Measurements from ENCODE around the gene RASD1. TPM values are rescaled to one million over a fixed set of nuclear protein-coding genes. Genes with fewer than 3 reads are reported as not detected.
"Not testable (repeated sequence)": the region's sequence is repeated elsewhere in the genome, so short reads cannot be mapped to it uniquely, and the experiment has no call there.

RASD1 gene
- total RNA-seq, 1 donor from 2014 or later: 0.26 TPM

DNA sequence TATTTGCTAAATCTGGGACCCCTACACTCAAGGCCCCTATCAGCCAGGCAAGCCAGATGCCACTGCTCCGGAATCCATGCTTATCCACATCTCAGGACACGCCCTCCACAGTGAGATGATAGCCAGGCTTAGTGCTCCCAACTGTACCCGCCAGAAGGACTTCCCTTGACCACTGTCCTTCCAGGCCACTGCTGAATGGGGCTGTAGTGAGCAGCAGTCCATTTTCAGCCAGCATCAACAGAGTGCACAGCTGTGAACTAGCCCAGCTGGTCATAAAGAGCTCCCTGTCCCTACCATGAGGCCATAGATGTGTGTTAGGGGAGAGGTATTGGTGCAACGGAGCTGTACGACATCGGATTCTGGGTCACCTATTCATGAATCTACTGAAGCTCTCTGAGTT is 32.4 kb downstream of the RASD1 start:
- H3K36me3 ChIP-seq (ENCODE audit: control insufficient read depth, insufficient read depth, low read length): no peaks in the 10 kb centered on the region
- H3K4me3 ChIP-seq (ENCODE audit: low read depth, low read length): no peak overlapping the region
- FAIRE-seq (no peak), DNase-seq (ENCODE audit: low read depth) (no peak)
- TF ChIP-seq CTCF (IDR thresholded peaks at IDR 0.05; ENCODE audit: insufficient read depth, low read length, severe bottlenecking): no peak
- peaks cover 5% of the 10 kb centered on the region for H3K27me3 ChIP-seq (ENCODE audit: control insufficient read depth, insufficient read depth, low read length)

DNA sequence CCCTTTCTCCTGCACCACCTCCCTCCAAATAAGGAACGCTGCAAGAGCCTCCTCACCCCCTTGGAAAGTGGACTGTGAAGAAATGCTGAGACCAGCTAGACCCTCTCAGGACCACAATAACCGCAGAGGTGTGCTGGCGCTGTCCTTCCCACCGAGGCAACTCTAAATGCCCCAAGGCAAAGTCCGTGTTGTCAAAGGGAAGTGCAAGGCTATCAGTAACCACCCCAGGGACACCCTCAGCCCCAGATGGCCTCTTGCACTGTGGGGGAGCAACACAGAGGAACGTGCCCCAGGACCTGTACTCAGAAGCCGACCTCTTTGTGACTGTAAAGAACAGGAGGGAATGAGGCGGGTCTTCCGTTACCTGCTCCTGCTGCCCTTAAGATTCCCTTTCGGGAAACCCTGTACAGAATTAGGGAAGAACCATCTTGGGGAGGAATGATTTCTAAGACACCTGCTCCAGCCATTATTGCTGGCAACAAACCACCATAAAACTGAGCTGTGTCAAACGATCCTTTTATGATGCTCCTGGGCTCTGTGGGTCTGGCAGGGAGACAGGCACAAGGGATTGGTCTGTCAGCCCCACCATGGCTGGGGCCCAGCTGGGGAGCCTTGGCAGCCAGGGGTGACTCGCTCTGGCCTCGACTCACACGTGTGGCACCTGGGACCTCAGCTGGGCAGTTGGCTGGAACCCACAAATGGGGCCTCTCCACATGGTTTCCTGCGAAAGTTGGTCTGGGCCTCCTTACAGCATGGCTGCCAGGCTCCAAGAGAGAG is 34.0 kb downstream of the RASD1 start:
- FAIRE-seq (no peak), DNase-seq (ENCODE audit: low read depth) (no peak)
- Histone ChIP-seq H3K36me3 (ENCODE audit: control insufficient read depth, insufficient read depth, low read length) (no peaks in the 10 kb centered on the region), H3K27me3 (ENCODE audit: control insufficient read depth, insufficient read depth, low read length) (peaks cover 5% of the 10 kb centered on the region), H3K4me3 (ENCODE audit: low read depth, low read length) (no peak overlapping the region)
- TF ChIP-seq CTCF (IDR thresholded peaks at IDR 0.05; ENCODE audit: insufficient read depth, low read length, severe bottlenecking): no peak

DNA sequence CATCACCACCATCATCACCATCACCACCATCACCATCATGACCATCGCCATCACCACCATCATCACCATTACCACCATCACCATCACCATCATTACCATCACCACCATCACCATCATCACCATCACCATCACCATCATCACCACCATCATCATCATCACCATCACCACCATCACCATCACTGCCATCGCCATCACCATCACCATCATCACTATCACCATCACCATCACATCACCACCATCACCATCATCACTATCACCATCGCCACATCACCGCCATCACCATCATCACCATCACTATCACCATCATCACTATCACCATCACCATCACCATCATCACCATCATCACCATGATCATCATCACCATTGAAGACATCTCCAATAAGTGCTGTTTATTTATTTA is 36.2 kb downstream of the RASD1 start:
- no peak for TF ChIP-seq CTCF (IDR thresholded peaks at IDR 0.05; ENCODE audit: insufficient read depth, low read length, severe bottlenecking)
- H3K36me3 ChIP-seq (ENCODE audit: control insufficient read depth, insufficient read depth, low read length): no peaks in the 10 kb centered on the region
- H3K4me3 ChIP-seq (ENCODE audit: low read depth, low read length): no peak overlapping the region
- H3K27me3 ChIP-seq (ENCODE audit: control insufficient read depth, insufficient read depth, low read length): peaks cover 5% of the 10 kb centered on the region
- no peak for DNase-seq (ENCODE audit: low read depth)
- peak; percentile 96 for FAIRE-seq

GRCh38 chr17:17457680-17458079 is 38.5 kb downstream of the RASD1 start:
- peaks cover 6% of the 10 kb centered on the region for H3K27me3 ChIP-seq (ENCODE audit: control insufficient read depth, insufficient read depth, low read length)
- TF ChIP-seq CTCF (IDR thresholded peaks at IDR 0.05; ENCODE audit: insufficient read depth, low read length, severe bottlenecking): no peak
- no peaks in the 10 kb centered on the region for H3K36me3 ChIP-seq (ENCODE audit: control insufficient read depth, insufficient read depth, low read length)
- DNase-seq (ENCODE audit: low read depth) (no peak), FAIRE-seq (no peak)
- H3K4me3 ChIP-seq (ENCODE audit: low read depth, low read length): no peak overlapping the region

DNA sequence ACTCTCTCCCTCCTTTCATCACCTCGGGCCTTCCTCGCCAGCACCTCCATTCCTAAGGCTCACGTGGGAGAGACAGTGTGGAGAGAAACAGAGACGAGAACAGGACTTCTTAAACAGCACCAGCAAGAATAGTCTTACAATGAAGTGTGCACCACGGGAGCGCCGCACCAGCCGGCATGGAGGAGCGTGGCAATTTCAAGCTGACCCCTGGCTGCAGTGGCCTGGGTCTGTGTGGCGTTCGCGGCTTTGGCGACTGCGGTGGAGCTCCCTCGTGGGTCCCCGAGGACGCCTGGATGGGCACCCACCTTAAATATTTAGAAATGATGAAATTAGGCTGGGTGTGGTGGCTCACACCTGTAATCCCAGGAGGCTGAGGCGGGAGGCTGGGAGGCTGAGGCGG is 39.9 kb downstream of the RASD1 start:
- no peak for TF ChIP-seq CTCF (IDR thresholded peaks at IDR 0.05; ENCODE audit: insufficient read depth, low read length, severe bottlenecking)
- Histone ChIP-seq H3K4me3 (ENCODE audit: low read depth, low read length) (no peak overlapping the region), H3K36me3 (ENCODE audit: control insufficient read depth, insufficient read depth, low read length) (no peaks in the 10 kb centered on the region), H3K27me3 (ENCODE audit: control insufficient read depth, insufficient read depth, low read length) (peaks cover 6% of the 10 kb centered on the region)
- DNase-seq (ENCODE audit: low read depth) (no peak), FAIRE-seq (no peak)

GRCh38 chr17:17455173-17455572 is 41.0 kb downstream of the RASD1 start:
- no peaks in the 10 kb centered on the region for H3K36me3 ChIP-seq (ENCODE audit: control insufficient read depth, insufficient read depth, low read length)
- TF ChIP-seq CTCF (IDR thresholded peaks at IDR 0.05; ENCODE audit: insufficient read depth, low read length, severe bottlenecking): no peak
- FAIRE-seq (no peak), DNase-seq (ENCODE audit: low read depth) (no peak)
- peaks cover 8% of the 10 kb centered on the region for H3K27me3 ChIP-seq (ENCODE audit: control insufficient read depth, insufficient read depth, low read length)
- no peak overlapping the region for H3K4me3 ChIP-seq (ENCODE audit: low read depth, low read length)

GRCh38 chr17:17454700-17455099 is 41.5 kb downstream of the RASD1 start:
- H3K27me3 ChIP-seq (ENCODE audit: control insufficient read depth, insufficient read depth, low read length); DNase-seq (ENCODE audit: low read depth); H3K4me3 ChIP-seq (ENCODE audit: low read depth, low read length); H3K36me3 ChIP-seq (ENCODE audit: control insufficient read depth, insufficient read depth, low read length): not testable (repeated sequence)
- FAIRE-seq: peak; percentile 99
